Activated T-cell treated with anti-CD3 and anti-CD28 coated beads for 1 hour (primary cell): ENCODE measurements around the gene GPR62.
"Not testable (repeated sequence)": the region's sequence is repeated elsewhere in the genome, so short reads cannot be mapped to it uniquely, and the experiment has no call there.

Source experiments
- DNase-seq: peaks from one replicate; pipeline ENCODE4 v3.0.0-alpha.2; 2020; ENCODE audit warnings: low read depth

The GPR62 gene

DNA sequence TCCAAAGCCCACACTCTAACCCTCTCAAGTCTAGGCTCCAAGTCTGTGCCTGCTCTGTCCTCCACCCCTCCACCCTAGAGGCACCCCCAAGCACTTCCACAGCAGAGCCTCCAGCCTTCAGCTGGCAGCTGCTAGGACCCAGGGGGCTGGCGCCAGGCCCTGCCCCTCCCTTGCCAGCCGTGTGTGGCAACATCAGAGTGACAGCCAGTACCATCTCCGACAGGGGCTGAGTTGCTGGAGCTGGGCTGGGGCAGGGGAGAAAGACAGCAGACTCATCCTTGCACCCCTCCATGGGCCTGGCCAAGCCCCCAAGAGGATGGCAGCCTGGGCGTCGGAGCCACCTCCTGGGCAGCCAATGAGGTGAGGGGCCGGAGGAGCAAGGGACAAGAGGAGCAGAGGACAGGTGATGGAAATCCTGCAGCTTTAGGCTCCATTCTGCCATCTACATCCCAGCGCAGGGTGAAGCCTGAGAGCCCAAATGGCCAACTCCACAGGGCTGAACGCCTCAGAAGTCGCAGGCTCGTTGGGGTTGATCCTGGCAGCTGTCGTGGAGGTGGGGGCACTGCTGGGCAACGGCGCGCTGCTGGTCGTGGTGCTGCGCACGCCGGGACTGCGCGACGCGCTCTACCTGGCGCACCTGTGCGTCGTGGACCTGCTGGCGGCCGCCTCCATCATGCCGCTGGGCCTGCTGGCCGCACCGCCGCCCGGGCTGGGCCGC is at the start of gene GPR62:
Gene GPR62 (plus strand): TSS at position 207 of the 718 bp plus-strand sequence. CDS start 272 bp downstream, at position 479.
- no peak for DNase-seq

DNA sequence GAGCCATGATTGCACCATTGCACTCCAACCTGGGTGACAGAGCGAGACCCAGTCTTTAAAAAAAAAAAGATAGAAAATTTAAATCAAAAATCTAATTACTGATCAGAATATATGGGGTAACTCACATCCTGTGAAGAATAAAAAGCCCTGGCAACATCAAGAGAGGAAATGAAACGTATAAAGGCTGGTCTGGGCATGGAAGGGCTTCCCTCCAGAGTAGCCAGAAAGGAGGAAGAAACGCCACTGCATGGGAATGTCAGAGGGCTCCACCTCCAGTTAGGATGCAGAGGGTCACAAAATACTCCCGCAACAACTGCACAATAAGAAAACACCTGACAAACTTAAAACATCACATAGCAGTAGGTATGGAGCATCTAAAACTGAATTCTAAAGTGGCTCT is 47.2 kb upstream of the GPR62 start:
- DNase-seq, result no peak

GRCh38 chr3:51916418-51916817 is 38.8 kb upstream of the GPR62 start:
- DNase-seq, result no peak

DNA sequence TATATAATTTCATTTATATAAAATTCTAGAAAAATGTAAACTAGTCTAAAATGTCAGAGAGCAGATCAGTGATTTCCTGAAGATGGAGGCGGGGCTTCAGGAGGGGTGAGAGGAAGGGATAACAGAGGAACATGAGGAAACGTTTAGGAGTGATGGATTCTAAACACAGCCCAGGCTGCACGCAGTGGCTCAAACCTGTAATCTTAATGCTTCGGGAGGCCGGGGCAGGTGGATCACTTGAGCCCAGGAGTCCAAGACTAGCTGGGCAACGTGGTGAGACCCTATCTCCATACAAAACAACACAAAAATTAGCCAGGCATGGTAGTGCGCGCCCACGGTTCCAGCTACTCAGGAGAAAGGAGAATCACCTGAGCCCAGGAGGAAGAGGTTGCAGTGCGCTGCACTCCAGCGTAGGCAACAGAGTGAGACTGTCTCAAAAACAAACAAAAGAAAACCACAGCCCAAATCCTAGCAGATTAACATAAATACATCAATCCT is 34.1 kb upstream of the GPR62 start:
- no peak for DNase-seq

- DNase-seq, result no peak
Measured at GRCh38 chr3:51927061-51927977, 27.9 kb upstream of the GPR62 start.

DNA sequence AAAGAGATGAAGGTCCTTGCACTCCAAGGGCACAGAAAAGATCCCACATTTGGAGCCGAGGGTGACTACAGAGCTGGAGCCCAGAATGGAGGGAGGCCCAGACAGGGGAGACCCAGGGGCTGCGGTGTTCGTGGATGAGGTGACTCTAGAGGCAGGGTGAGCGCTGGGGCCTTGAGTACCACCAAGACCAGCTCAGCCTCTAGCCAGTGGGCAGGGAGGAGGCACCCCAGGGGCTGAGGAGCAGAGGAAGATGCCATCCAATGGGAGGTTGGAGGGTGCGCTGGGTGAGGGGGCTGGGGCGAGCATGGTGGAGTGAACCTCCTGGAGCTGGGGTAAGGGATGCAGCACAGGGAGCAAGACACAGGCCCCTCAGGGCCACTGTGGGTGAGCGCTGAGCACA is 26.7 kb upstream of the GPR62 start:
- DNase-seq, result no peak

- not testable (repeated sequence) for DNase-seq
Measured at GRCh38 chr3:51928981-51929380, 26.2 kb upstream of the GPR62 start.

- DNase-seq, result no peak
Measured at GRCh38 chr3:51929420-51930003, 25.7 kb upstream of the GPR62 start.

- DNase-seq, result no peak
Measured at GRCh38 chr3:51930439-51930838, 24.7 kb upstream of the GPR62 start.

DNA sequence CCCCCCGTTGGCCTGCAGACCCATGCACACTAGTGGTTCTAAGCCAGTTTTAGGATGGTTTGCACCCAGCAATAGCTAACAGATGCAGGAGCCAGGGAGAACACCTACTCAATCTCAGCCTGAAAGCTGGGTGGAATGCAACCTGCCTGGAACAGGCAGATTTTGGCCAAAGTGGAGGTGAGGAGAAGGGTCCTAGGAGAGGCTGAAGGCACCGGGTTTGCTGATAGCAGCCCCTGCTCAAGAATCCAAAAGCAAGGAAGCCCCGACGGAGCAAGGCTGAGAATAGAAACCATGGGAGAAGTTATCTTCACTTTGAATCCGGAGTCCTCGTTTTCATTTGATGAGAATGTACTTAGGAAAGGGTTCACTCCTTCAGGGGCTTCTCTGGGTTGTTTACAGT is 23.4 kb upstream of the GPR62 start:
- no peak for DNase-seq

- DNase-seq, result no peak
Measured at GRCh38 chr3:51932471-51933370, 22.5 kb upstream of the GPR62 start.

- no peak for DNase-seq
Measured at GRCh38 chr3:51933471-51934138, 21.6 kb upstream of the GPR62 start.

- DNase-seq, result no peak
Measured at GRCh38 chr3:51934139-51934850, 20.9 kb upstream of the GPR62 start.

DNA sequence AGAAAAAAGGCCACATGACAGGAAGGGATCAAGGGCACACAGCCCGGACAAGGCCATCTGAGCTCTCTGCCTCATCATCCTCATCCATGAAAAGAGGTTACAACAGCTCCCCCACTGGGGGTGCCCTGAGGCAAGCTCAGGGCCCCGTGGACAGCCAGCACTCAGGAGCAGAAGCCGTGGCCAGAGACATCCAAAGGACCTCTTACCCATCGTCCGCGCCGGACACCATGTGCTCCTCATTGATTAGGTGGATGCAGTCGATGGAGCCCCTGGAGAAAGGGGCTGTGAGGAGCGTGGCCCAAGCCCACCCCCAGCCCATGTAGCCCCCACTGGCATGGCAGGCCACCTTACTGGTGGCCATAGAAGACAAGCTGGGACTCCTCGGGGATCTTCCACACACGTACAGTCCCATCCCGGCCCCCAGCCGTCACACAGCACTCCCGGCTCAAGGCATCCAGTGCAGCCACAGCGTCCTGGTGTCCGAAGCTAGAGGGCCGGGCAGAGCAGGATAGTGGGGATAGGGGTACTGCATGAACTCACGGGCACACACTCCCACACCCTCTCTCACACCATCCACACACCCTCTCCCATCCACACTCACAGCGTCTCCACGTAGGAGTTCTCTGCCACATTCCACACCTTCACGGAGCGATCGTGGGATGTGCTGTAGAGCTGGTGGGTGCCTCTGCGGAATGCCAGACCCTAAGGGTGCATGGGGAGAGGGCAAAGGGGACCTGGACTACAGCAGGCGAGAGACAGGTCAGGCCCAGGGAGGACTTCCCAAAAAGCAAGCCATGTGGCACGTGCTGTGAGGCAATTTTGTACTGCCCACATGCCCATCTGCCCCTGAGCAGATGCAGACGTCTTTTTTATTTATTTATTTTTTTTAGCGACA is 19.9 kb upstream of the GPR62 start:
- DNase-seq, result no peak

DNA sequence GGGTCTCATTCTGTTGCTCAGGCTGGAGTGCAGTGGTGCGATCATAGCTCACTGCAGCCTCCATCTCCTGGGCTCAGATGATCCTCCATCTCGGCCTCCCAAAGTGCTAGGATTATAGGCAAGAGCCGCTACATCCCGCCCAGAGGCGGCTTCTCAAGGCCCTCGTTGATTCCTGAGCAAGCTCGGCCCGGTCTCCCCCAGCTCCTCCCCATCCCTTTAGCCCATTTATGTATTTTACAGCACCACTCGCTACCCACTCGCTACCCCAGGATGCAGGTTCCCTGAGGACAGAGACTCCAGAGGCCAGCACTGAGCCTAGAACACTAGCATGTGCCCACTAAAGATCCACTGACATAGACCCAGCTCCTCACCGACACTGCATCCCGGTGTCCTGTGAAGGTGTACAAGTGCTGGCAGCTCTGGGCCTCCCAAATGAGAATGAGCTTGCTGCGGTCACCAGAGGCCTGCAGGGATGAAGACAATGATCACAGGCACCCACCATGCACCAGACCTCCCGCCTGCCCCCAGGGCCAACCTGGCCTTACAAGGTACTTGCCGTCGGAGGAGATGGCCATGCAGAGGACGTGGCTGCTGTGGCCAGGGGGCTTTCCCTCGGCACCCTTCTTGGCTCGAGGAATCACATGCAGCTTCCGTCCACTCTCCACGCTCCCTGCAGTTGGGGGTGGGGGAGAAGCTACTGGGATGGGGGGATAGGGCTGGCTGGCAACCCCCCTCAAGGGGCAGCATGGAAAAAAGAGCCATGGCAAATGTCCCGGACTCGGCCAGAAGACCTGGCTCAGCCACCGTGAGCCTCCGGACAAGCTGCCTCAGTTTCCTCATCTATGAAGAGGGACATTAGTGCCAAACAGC is 19.1 kb upstream of the GPR62 start:
- no peak for DNase-seq

DNA sequence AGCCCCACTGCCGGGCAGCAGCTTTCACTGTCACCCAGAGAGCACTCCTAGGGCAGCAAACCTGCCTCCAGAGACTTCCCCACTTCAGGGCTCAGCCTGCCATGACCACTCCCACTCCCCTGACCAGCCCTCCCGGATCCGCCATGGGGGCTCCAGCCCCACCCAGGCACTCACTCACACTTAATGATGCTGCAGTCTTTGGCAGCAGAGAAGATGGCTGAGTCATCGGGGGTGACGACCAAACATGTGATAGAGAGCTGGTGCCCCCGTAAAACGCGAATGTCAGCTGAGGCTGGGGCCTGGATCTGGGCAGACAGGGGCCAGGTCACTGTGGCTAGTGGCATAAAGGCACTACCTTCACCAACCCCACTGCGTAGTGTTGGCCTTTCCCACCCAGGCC is 18.2 kb upstream of the GPR62 start:
- no peak for DNase-seq

- no peak for DNase-seq
Measured at GRCh38 chr3:51937611-51938450, 17.4 kb upstream of the GPR62 start.
